NCI-H146 (cell line): ENCODE data around the gene ANKRD13C.
"Not testable (repeated sequence)": the region's sequence is repeated elsewhere in the genome, so short reads cannot be mapped to it uniquely, and the experiment has no call there.

Experiments used
- DNase-seq: peaks from one replicate; lab custom pipeline; 2025; lab: John Stamatoyannopoulos, UW

ANKRD13C gene, protein sequence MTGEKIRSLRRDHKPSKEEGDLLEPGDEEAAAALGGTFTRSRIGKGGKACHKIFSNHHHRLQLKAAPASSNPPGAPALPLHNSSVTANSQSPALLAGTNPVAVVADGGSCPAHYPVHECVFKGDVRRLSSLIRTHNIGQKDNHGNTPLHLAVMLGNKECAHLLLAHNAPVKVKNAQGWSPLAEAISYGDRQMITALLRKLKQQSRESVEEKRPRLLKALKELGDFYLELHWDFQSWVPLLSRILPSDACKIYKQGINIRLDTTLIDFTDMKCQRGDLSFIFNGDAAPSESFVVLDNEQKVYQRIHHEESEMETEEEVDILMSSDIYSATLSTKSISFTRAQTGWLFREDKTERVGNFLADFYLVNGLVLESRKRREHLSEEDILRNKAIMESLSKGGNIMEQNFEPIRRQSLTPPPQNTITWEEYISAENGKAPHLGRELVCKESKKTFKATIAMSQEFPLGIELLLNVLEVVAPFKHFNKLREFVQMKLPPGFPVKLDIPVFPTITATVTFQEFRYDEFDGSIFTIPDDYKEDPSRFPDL

DNA sequence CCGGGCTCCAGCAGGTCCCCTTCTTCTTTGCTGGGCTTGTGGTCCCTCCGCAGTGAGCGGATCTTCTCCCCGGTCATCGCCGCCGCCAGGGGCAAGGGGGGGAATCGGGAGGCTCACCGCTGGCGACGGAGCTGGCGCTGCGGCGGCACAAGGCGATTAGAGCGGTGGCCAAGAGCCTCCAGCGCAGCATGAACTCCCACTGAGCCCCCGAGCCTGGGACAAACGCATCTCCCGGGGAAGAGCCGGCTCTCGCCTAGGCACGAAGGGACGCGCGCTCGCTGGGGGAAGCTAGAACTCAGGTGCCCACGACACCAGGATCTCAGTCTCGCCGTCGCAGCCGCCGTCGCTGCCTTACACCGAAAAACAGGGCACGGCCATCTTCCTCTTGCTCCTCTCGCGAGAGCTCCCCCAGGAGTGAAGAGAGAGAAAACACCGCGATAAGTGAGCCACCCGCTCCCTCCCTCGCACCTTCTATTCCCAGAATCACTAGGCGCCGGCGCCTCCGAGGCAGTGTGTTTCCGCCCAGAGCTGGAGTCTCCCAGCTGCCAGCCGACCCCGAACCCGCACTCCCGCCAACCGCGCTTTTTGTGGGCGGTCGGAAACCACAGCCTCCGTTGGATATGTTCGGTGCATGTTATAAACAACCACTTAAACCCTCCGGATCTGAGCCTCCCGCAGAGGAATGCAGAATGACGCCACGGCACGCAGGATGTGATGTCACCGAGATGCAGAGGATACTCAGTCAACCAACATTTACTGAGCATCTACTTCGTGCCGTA, at the start of gene ANKRD13C:
Gene ANKRD13C (minus strand): TSS at position 391 of the 779 bp plus-strand sequence. CDS start 314 bp downstream, at position 77.
- DNase-seq: peak; percentile 96

GRCh38 chr1:70403759-70404158, 49.2 kb upstream of the ANKRD13C start:
- no peak for DNase-seq

DNA sequence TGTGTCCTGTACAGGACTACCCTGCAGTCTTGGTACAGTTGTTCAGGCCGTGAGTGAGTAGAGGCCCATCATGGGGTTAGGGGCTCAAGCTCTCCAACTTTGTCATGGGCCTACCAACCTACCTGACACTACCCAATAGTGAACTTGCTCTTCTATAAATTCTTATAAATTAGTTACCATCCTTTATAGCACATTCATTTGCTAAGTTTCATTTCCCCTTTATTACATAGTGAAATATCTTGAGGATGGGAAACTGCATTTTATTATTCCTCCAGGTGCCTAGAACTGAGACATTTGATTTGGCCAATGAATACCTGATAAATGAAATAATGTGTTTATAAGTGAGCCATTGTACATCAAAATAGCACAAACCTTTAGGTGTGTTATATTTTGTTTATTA, 47.5 kb upstream of the ANKRD13C start:
- DNase-seq: no peak

- DNase-seq: no peak
Measured at GRCh38 chr1:70400335-70400734, 45.8 kb upstream of the ANKRD13C start.

DNA sequence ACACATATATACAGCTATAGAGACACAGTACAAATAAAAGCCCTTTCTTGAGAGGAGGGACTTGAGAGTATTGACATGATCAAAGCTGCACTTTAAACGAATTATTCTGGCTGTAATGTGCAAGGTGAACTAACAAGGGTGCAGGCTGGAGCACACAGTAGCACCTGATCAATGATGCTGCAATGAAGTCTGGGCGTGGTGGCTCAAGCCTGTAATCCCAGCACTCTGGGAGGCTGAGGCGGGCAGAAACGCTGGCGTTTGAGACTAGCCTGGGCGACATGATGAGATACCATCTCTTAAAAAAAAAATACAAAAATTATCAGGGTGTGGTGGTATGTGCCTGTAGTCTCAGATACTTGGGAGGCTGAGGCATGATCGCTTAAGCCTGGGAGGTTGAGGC, 42.5 kb upstream of the ANKRD13C start:
- DNase-seq: no peak

DNA sequence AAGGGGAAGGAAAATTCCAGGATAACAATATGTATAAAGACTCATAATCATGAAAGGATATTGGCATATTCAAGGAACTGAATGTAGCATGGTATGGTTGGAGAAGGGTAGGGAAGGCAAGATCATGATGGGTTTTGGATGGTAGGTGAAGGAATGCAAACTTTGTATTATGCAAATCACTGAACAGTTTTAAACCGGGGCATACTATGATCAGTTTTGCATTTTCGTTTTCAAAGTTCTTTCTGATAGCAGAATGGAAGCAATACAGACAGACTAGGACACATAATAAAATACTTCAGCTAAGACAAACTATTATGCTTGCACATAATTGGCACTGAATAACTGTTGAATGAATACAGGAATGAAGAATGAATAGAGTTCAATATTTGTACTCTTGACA, 42.1 kb upstream of the ANKRD13C start:
- no peak for DNase-seq

GRCh38 chr1:70392626-70393025, 38.1 kb upstream of the ANKRD13C start:
- no peak for DNase-seq

- no peak for DNase-seq
Measured at GRCh38 chr1:70387507-70387906, 33.0 kb upstream of the ANKRD13C start.

DNA sequence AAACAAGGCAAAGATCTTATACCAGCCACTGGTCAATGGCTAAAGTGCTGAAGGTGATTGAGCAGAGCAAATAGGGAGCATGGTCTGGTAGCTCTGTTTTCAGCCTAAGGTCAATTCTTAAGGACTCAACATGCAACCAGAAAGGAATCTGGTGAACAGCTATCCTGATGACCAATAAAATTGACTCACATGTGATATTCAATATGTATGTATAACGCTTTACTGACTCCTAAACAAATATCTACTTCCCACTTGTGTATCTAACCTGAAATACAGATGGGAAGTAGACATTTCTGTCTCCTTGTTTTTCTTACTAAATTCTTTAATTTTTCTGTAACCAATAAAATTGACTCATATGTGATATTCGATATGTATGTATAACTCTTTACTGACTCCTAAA, 31.6 kb upstream of the ANKRD13C start:
- no peak for DNase-seq

- DNase-seq: no peak
Measured at GRCh38 chr1:70385477-70385876, 31.0 kb upstream of the ANKRD13C start.

- no peak for DNase-seq
Measured at GRCh38 chr1:70384542-70384941, 30.0 kb upstream of the ANKRD13C start.

- DNase-seq: no peak
Measured at GRCh38 chr1:70383483-70383882, 29.0 kb upstream of the ANKRD13C start.

GRCh38 chr1:70382682-70383081, 28.2 kb upstream of the ANKRD13C start:
- no peak for DNase-seq

DNA sequence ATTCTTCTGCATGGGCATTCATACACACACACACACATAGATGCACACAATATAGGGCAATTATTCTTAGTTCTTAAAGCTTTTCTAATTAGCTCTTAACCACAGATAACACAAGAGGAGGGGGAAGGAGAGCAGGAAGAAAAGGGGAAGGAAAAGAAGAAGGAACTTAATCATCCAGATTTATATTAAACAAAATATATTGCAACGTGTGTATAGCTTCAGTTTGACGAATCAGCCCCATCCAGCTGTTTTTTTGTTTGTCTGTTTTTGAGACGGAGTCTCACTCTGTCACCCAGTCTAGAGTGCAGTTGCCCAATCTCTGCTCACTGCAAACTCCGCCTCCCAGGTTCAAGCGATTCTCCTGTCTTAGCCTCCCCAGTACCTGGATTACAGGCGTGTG, 21.7 kb upstream of the ANKRD13C start:
- no peak for DNase-seq

- DNase-seq: not testable (repeated sequence)
Measured at GRCh38 chr1:70373580-70373979, 19.1 kb upstream of the ANKRD13C start.

GRCh38 chr1:70372426-70372825, 17.9 kb upstream of the ANKRD13C start:
- DNase-seq: no peak

DNA sequence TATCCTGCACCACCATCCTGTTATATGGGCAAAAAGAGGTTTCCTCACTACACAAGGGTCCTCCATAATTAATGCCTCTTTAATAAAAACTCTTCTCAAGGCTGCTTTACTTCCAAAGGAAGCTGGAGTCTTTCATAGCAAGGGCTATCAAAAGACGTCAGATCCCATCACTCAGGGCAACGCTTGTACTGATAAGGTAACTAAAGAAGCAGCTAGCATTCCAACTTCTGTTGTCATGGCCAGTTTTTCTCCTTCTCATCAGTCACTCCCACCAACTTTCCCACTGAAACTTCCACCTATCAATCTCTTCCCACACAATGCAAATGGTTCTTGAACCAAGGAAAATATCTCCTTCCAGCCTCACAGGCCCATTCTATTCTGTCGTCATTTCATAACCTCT, 17.1 kb upstream of the ANKRD13C start:
- DNase-seq: not testable (repeated sequence)

GRCh38 chr1:70367397-70367796, 12.9 kb upstream of the ANKRD13C start:
- DNase-seq: not testable (repeated sequence)

GRCh38 chr1:70366997-70367396, 12.5 kb upstream of the ANKRD13C start:
- not testable (repeated sequence) for DNase-seq

GRCh38 chr1:70366425-70366952, 12.0 kb upstream of the ANKRD13C start:
- DNase-seq: not testable (repeated sequence)

GRCh38 chr1:70364439-70364838, 9.9 kb upstream of the ANKRD13C start:
- no peak for DNase-seq

DNA sequence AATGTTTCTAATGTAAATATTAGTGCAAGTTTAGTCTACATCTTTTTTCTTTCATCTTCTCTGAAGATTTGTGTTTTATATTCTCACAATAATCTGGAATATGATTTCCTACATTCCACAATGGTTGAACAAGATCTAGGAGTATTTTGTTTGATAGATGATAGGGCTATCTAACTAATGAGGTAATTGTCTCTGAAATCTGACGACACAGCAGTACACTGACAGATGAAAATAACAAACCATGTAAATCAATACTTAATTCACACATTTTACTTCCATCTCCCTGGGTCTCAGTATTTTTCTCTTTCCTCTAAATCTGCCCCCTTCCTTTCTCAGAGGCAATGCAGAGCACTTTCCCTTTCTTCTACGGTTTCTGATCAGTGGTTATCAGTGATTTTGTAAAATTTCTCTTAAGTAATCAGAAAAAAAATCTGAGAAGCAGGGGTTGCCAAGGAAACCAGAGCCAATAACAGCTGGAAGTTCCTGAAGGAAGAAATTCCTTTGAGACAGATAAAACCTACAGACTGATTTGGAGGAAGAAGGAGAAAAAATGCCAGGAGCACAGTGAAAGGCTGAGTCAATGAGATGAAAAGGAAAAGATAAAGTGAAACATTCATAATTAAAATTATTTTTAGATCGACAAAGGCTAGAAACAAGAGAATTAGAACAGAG, 7.3 kb upstream of the ANKRD13C start:
- peak; percentile 4 for DNase-seq
